GM21515 (cell line): ENCODE measurements around the gene SFMBT2.
"Not testable (repeated sequence)": the region's sequence is repeated elsewhere in the genome, so short reads cannot be mapped to it uniquely, and the experiment has no call there.

ENCODE experiments used
- ATAC-seq: cut with Tn5 transposase; IDR thresholded peaks from one replicate; pipeline ENCODE4 v1.9.1; 2021; ENCODE audit not compliant: unreplicated experiment

The SFMBT2 gene

GRCh38 chr10:7302392-7302906 lies 108.4 kb downstream of the SFMBT2 start:
- no peak for ATAC-seq

GRCh38 chr10:7301006-7301778 lies 109.6 kb downstream of the SFMBT2 start:
- ATAC-seq = no peak

- no peak for ATAC-seq
Measured at GRCh38 chr10:7300384-7300971, 110.4 kb downstream of the SFMBT2 start.

DNA sequence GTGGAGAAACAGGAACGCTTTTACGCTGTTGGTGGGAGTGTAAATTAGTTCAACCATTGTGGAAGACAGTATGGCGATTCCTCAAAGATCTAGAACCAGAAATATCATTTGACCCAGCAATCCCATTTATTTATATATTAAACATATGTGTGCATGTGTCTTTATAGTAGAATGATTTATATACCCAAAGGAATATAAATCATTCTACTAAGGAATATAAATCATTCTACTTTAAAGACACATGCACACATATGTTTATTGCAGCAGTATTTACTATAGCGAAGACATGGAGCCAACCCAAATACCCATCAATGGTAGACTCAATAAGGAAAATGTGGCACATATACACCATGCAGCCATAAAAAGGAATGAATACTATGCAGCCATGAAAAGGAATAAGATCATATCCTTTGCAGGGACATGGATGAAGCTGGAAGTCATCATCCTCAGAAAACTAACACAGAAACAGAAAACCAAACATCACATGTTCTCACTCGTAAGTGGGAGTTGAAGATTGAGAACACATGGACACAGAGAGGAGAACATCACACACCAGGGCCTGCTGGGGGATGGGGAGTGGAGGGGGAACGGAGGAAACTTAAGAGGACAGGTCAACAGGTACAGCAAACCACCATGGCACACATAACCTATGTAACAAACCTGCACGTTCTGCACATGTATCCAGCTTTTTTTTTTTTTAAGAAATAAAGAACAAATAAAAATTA lies 111.1 kb downstream of the SFMBT2 start:
- ATAC-seq = not testable (repeated sequence)

GRCh38 chr10:7298495-7298894 lies 112.3 kb downstream of the SFMBT2 start:
- no peak for ATAC-seq

- no peak for ATAC-seq
Measured at GRCh38 chr10:7297094-7297493, 113.7 kb downstream of the SFMBT2 start.

GRCh38 chr10:7296648-7297047 lies 114.2 kb downstream of the SFMBT2 start:
- ATAC-seq = no peak

GRCh38 chr10:7296076-7296475 lies 114.8 kb downstream of the SFMBT2 start:
- ATAC-seq = no peak

- ATAC-seq = no peak
Measured at GRCh38 chr10:7293378-7293920, 117.4 kb downstream of the SFMBT2 start.

DNA sequence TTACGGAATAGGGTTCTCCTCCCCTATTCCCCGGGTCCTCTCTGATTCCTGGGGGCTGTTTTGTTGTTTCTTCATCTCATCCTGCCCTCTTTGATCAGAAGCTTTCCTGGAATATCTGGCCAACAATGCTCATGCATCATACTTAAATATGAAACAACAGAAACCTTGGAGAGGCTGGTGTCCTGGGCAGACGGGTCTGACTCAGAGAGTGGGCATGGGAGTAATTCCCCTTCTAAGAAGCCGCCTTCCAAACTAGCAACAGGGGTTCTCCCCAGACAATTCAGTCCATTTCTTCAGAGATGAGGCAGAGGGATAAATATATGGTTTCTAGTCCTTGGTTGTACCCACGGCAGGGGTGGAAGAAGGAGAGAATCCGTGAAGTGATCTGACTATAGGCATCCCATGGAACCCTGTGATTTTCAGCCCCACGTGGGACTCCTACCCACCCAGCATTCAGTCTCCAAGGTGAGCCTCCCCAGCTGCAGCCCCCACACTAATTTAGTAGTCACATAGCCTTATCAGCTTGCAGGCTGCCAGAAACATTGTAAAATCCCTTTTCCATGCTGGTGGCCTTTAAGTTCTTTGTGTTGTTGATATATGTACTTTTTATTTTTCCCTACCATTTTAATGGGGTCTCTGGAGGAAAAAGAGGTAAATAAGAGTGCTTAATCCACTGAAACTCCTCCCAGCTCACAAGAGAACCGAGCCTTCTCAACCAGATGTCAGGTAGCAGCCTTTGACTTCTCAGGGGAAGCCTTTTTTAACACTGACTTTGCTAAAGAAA lies 119.2 kb downstream of the SFMBT2 start:
- no peak for ATAC-seq

GRCh38 chr10:7288060-7288690 lies 122.7 kb downstream of the SFMBT2 start:
- no peak for ATAC-seq

DNA sequence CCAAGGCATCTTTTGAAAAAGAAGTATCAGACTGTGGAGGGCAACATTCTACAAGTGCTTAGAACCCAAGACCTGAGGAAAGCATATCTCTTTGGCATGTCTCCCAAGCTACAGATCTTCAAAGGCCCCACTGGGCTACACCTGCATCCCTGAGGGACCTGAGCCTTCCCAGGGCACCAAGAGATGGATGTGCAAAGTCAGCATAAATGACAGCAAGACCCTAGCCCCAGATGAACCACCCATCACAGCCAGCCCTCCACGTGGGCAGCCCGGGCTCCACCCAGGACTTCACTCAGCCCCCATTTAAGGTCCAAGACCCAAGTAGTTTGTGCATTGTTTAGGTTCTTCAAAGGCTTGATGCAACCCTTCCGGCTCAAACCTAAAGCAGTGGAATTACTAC lies 123.5 kb downstream of the SFMBT2 start:
- no peak for ATAC-seq

DNA sequence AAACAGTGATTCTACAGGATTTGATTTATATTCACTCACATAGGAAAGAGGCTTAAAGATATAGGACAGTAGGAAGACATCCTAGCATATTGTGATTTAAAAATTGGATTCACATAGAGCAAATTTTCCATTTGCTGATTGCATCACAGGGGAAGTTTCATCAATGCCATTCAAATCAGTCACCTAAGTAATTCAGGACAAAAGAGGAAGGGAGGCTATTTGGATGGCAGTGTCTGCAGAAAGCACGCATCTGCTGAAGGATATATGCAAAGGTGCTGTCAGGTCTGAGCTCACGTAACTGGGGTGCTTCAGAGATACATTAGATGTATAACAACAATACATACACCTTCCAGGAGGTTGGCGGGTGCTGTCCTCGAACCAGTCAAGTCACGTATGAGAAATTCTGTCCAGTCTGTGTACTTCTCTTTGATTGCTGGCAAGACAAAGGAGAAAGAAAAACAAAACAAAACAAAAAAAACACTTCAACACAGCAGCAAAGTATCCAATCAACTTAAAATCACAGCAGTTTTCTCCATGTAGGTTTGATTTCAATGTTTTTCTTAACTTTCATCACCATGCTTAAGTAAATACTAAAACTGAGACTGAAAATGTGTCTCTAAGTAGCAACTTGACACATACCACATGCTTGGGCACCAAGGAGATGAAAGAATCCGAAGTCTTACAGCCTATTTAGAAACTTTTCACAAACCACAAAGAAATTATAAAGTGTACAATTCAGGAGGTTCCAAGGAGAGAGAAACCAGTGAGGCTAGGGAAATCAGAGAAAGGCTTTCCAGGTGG lies 125.1 kb downstream of the SFMBT2 start:
- ATAC-seq = no peak

DNA sequence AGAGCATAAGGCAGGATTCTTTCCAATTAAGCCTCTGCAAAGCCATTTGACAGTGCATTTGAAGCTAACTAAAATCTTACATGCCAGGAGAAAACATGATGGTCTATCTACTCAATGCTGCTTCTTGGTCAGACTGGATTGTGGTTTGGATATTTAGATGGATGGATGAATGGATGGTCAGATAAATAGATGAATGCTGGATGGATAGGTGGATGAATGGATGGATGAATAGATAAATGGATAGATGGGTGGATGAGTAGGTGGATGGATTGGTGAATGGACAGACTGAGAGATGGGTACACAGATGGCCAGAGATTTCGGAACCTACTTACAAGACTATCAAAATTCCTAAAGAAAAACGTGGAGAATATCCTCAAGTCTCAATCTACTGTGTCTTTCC lies 127.6 kb downstream of the SFMBT2 start:
- ATAC-seq = no peak

DNA sequence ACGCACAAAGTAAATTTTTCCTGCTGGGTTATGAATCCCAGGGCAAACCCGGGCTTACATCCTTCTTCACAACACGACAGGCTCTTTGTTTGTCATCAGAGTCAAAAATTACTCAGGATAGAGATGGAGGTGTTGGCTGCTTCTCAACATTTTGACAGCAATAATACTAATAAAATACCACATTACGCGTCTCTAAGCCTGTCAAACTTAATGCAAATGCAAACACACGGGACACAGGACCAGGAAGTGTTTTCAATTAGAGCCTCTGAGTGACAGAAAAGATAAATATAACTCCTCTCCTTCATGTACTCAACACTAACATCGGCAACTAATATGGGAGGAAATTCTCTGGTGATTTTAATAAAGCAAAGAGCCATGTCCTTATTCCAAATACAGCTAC lies 128.4 kb downstream of the SFMBT2 start:
- no peak for ATAC-seq

DNA sequence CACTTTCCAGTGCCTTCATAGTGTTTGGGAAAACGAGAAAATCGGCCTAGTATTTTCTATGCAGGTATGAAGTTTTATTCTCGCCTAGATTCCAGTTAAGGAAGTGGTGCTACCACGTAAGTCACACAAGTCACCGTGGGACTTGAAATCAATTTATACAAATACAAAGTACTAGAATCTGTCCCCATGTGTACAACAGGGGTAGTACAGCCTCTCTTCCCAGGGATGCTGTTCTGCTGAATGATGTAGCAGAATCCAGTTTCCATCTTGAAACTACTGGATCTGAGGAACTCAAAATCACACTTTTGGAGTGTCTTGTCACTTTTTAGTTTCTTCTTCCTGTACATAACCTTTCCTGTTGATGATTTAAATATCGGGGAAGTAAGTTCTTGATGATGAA lies 129.4 kb downstream of the SFMBT2 start:
- ATAC-seq = no peak

DNA sequence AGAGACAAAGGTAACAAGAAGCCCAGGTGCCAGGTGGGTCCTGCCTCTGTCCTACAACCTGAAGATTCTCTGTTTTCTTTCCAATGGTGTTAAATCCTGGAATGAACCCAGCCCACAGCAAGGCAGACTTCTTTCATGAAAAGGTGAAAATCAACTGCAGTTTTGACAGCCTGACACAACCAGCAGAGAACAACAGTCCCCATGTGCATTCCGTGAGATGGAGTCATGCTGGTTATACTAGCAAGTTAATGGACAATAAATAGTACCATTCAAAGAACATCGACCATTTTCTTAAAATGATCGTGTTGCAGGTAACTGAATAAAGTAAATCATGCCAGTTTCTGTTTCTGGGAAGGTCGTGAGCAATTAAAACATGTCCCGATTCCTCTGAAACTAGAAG lies 131.5 kb downstream of the SFMBT2 start:
- ATAC-seq = no peak

DNA sequence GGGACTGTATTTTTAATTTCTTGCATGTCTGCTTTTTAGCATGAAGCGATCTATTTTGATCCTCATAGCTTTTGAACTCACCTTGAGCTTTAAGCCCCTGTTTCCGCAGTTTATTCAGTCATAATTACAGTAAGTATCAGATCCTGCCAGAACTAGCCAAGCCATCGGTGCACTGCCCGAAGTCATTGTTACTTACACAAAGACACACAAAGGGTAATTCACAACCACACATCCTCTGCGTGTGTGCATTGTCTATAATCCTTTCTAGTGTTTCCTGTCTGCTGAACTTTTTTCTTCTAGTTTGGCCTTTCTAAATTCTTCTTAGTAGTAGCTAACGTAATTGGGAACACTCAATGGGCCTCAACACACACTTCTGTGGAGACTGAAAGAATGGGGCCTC lies 133.0 kb downstream of the SFMBT2 start:
- ATAC-seq = no peak

- ATAC-seq = no peak
Measured at GRCh38 chr10:7277432-7277831, 133.4 kb downstream of the SFMBT2 start.
